IMR-90 (cell line): ENCODE data around the gene ITPK1. TPM values are rescaled to one million over a fixed set of nuclear protein-coding genes. Genes with fewer than 3 reads are reported as not detected.

ENCODE experiments used
- ATAC-seq: fragments of 200-7000 bp; cut with Tn5 transposase; 2 replicates; pipeline ENCODE4 v1.9.1; 2020; ENCODE audit warnings: low read depth, mild to moderate bottlenecking, moderate library complexity
- BruUV-seq: library from RNA; stranded (reverse); fragments of 400-500 nt; replicated peaks from 2 replicates; lab custom pipeline; 2021; lab: Mats Ljungman, UMichigan
- CTCF ChIA-PET: fragments of 300-600 bp; formaldehyde crosslinking; extraction: SDS; loops from one replicate; lab custom pipeline; 2021; ENCODE audit warnings: antibody characterized with exemption; lab: Yijun Ruan, JAX
- POLR2A ChIA-PET: fragments of 300-600 bp; sonication (Branson Sonifier 250); formaldehyde crosslinking; loops from one replicate; lab custom pipeline; 2022; ENCODE audit warnings: antibody characterized with exemption; ENCODE audit not compliant: unreplicated experiment; lab: Charles Lee
- DNase-seq: peaks from one replicate; pipeline ENCODE4 v3.0.0; 2013
- H2AFZ ChIP-seq: replicated peaks from 2 replicates; pipeline ENCODE3; 2013; ENCODE audit warnings: low read length, mild to moderate bottlenecking; ENCODE audit not compliant: poor library complexity
- H2AK5ac ChIP-seq: 2 replicates; pipeline ENCODE4 v1.6.1; 2013; ENCODE audit warnings: low read depth, low read length, inconsistent platforms
- H2AK9ac ChIP-seq: replicated peaks from 2 replicates; pipeline ENCODE3; 2013; ENCODE audit warnings: mild to moderate bottlenecking, low read depth, low read length, moderate library complexity; ENCODE audit not compliant: poor library complexity
- H2BK120ac ChIP-seq: 2 replicates; pipeline ENCODE4 v1.6.1; 2013; ENCODE audit warnings: low read depth, low read length, inconsistent platforms
- H2BK15ac ChIP-seq: 3 replicates; pipeline ENCODE4 v1.6.1; 2013; ENCODE audit warnings: low read depth, low read length, inconsistent platforms
- H2BK20ac ChIP-seq: 2 replicates; pipeline ENCODE4 v1.6.1; 2013; ENCODE audit warnings: low read depth, mild to moderate bottlenecking, inconsistent platforms, low read length, moderate library complexity
- H2BK5ac ChIP-seq: 2 replicates; pipeline ENCODE4 v1.6.1; 2013; ENCODE audit warnings: mild to moderate bottlenecking, low read depth, low read length, inconsistent platforms; ENCODE audit not compliant: poor library complexity, severe bottlenecking
- H3K14ac ChIP-seq: replicated peaks from 2 replicates; pipeline ENCODE4 v1.6.1; 2013; ENCODE audit warnings: low read depth, low read length, inconsistent platforms
- H3K18ac ChIP-seq: 2 replicates; pipeline ENCODE4 v1.6.1; 2013; ENCODE audit warnings: low read depth, low read length, control low read depth
- H3K23ac ChIP-seq: 2 replicates; pipeline ENCODE4 v1.6.1; 2013; ENCODE audit warnings: low read depth, low read length, inconsistent platforms
- H3K27ac ChIP-seq: 2 replicates; pipeline ENCODE4 v1.5.1; 2013; ENCODE audit warnings: mild to moderate bottlenecking, control low read depth, low read length; ENCODE audit not compliant: insufficient read depth
- H3K27me3 ChIP-seq: 2 replicates; pipeline ENCODE4 v1.6.1; 2013; ENCODE audit warnings: low read length; ENCODE audit not compliant: control insufficient read depth, insufficient read depth
- H3K36me3 ChIP-seq: 2 replicates; pipeline ENCODE4 v1.6.1; 2013; ENCODE audit warnings: low read length, mixed read lengths; ENCODE audit not compliant: control insufficient read depth, insufficient read depth
- H3K4ac ChIP-seq: 2 replicates; pipeline ENCODE4 v1.6.1; 2013; ENCODE audit warnings: low read depth, low read length, inconsistent platforms
- H3K4me1 ChIP-seq: 2 replicates; pipeline ENCODE4 v1.6.1; 2013; ENCODE audit warnings: low read length, mixed read lengths; ENCODE audit not compliant: control insufficient read depth, insufficient read depth
- H3K4me2 ChIP-seq: 2 replicates; pipeline ENCODE4 v1.6.1; 2013; ENCODE audit warnings: low read depth, mild to moderate bottlenecking, control low read depth, low read length, moderate library complexity
- H3K4me3 ChIP-seq: 2 replicates; pipeline ENCODE4 v1.5.1; 2013; ENCODE audit warnings: low read depth, mild to moderate bottlenecking, control low read depth, low read length, moderate library complexity; ENCODE audit not compliant: insufficient read depth
- H3K56ac ChIP-seq: 2 replicates; pipeline ENCODE4 v1.6.1; 2013; ENCODE audit warnings: low read length, inconsistent platforms; ENCODE audit not compliant: insufficient read depth; ENCODE audit errors: extremely low read depth
- H3K79me1 ChIP-seq, 2 experiments: 2 replicates each; pipeline ENCODE4 v1.6.1; 2013; ENCODE audit warnings: low read length in 2 of 2, inconsistent platforms in 1 of 2, low read depth in 1 of 2
- H3K9ac ChIP-seq: 2 replicates; pipeline ENCODE4 v1.6.1; 2013; ENCODE audit warnings: low read depth, low read length, control low read depth
- H3K9me1 ChIP-seq: 2 replicates; pipeline ENCODE4 v1.6.1; 2013; ENCODE audit warnings: low read length, inconsistent platforms; ENCODE audit not compliant: insufficient read depth
- H3K9me3 ChIP-seq: 2 replicates; pipeline ENCODE4 v1.6.1; 2013; ENCODE audit warnings: low read length; ENCODE audit not compliant: control insufficient read depth, insufficient read depth
- H4K20me1 ChIP-seq: 2 replicates; pipeline ENCODE4 v1.6.1; 2013; ENCODE audit warnings: low read length, inconsistent platforms; ENCODE audit not compliant: insufficient read depth
- H4K5ac ChIP-seq: 2 replicates; pipeline ENCODE4 v1.6.1; 2013; ENCODE audit warnings: mild to moderate bottlenecking, low read depth, low read length, control low read depth
- H4K8ac ChIP-seq, 2 experiments: 2 replicates each; pipeline ENCODE4 v1.6.1; 2013; ENCODE audit warnings: low read depth in 2 of 2, low read length in 2 of 2, control low read depth in 1 of 2, inconsistent platforms in 1 of 2
- H4K91ac ChIP-seq: 2 replicates; pipeline ENCODE4 v1.6.1; 2013; ENCODE audit warnings: low read depth, low read length, inconsistent platforms; ENCODE audit not compliant: insufficient read depth
- CEBPB ChIP-seq: IDR thresholded peaks from 2 replicates; pipeline ENCODE4 v1.6.1; 2012; ENCODE audit warnings: low read depth, low read length, improper control_type of control experiment
- CHD1 ChIP-seq: IDR thresholded peaks from 2 replicates; pipeline ENCODE4 v1.6.1; 2012; ENCODE audit warnings: low read depth, low read length, improper control_type of control experiment
- MAFK ChIP-seq: IDR thresholded peaks from 2 replicates; pipeline ENCODE4 v1.6.1; 2012; ENCODE audit warnings: low read depth, low read length, improper control_type of control experiment
- MAZ ChIP-seq: IDR thresholded peaks from 2 replicates; pipeline ENCODE4 v1.6.1; 2012; ENCODE audit warnings: low read depth, mild to moderate bottlenecking, low read length, improper control_type of control experiment, moderate library complexity, borderline replicate concordance
- MXI1 ChIP-seq: IDR thresholded peaks from 2 replicates; pipeline ENCODE4 v1.6.1; 2012; ENCODE audit warnings: low read depth, mild to moderate bottlenecking, low read length, moderate library complexity, borderline replicate concordance
- NFE2L2 ChIP-seq: fragments of 150-350 bp; IDR thresholded peaks from 2 replicates; pipeline ENCODE4 v1.6.1; 2016; ENCODE audit warnings: low read depth, mild to moderate bottlenecking, low read length
- POLR2A ChIP-seq: IDR thresholded peaks from 2 replicates; pipeline ENCODE4 v1.6.1; 2012; ENCODE audit warnings: mild to moderate bottlenecking, low read depth, low read length
- RAD21 ChIP-seq: IDR thresholded peaks from 2 replicates; pipeline ENCODE4 v1.6.1; 2012; ENCODE audit warnings: low read length, improper control_type of control experiment
- RCOR1 ChIP-seq: IDR thresholded peaks from 2 replicates; pipeline ENCODE4 v1.6.1; 2012; ENCODE audit warnings: mild to moderate bottlenecking, low read length, improper control_type of control experiment; ENCODE audit not compliant: insufficient replicate concordance
- RFX5 ChIP-seq: IDR thresholded peaks from 2 replicates; pipeline ENCODE4 v1.8.0; 2012; ENCODE audit warnings: low read depth, mild to moderate bottlenecking, low read length, moderate library complexity
- SMC3 ChIP-seq: fragments of 150-350 bp; IDR thresholded peaks from 2 replicates; pipeline ENCODE4 v1.6.1; 2016; ENCODE audit warnings: low read depth, mild to moderate bottlenecking, antibody characterized with exemption, low read length, moderate library complexity
- WGBS, 2 experiments: methylation state at CpG; one replicate each; pipeline versions ENCODE4 v1.1.5 to v1.1.7; 2013; ENCODE audit warnings: missing lambda C conversion rate in 2 of 2; ENCODE audit not compliant: insufficient read length in 1 of 2; ENCODE audit errors: extremely low coverage in 2 of 2; 5-methylcytosine and 5-hydroxymethylcytosine counted together
- dilution Hi-C: fragments of 300-500 bp; cut with HindIII; formaldehyde crosslinking; loops from one replicate; pipeline ENCODE4 v1.14.3; 2018; ENCODE audit warnings: low sequenced_read_pairs; ENCODE audit not compliant: unreplicated experiment
- in situ Hi-C: fragments of 300-500 bp; cut with MboI; formaldehyde crosslinking; loops from 3 replicates; pipeline ENCODE4 v1.14.3; 2019; ENCODE audit warnings: low sequenced_read_pairs, inconsistent platforms, mixed read lengths
- intact Hi-C: fragments of 100-400 bp; cut with micrococcal nuclease; formaldehyde crosslinking; loops from 2 replicates; pipeline ENCODE4 v1.10.0; 2022
- polyA plus RNA-seq, 3 experiments: library from polyadenylated mRNA; depleted of rRNA; stranded (reverse); fragments of >200 nt; gene quantifications; 2 replicates each; pipeline ENCODE4 v1.2.3, GENCODE V29; 2012; ENCODE audit warnings: low replicate concordance in 1 of 3
- total RNA-seq: library from RNA; depleted of rRNA; stranded (reverse); fragments of >200 nt; gene quantifications from 2 replicates; pipeline ENCODE4 v1.2.3, GENCODE V29; 2012
- TF ChIP-seq, protein P1 (sequence below): fragments of 150-350 bp; IDR thresholded peaks from 2 replicates; pipeline ENCODE4 v1.6.1; 2017; ENCODE audit warnings: mild to moderate bottlenecking, antibody characterized with exemption, low read length, low read depth
- TF ChIP-seq, protein P2 (sequence below): fragments of 150-350 bp; IDR thresholded peaks from 2 replicates; pipeline ENCODE4 v1.6.1; 2016; ENCODE audit warnings: low read depth, mild to moderate bottlenecking, low read length, moderate library complexity, borderline replicate concordance
- TF ChIP-seq, protein P3 (sequence below): conservative IDR thresholded peaks from 2 replicates; pipeline ENCODE4 v1.5.1; 2012; ENCODE audit warnings: mild to moderate bottlenecking, low read depth, low read length, improper control_type of control experiment

Gene ITPK1
- total and polyA plus RNA-seq, 2 of the 4 experiments (the other 2 are of a cell fraction): 21.7 to 26.9 TPM

DNA sequence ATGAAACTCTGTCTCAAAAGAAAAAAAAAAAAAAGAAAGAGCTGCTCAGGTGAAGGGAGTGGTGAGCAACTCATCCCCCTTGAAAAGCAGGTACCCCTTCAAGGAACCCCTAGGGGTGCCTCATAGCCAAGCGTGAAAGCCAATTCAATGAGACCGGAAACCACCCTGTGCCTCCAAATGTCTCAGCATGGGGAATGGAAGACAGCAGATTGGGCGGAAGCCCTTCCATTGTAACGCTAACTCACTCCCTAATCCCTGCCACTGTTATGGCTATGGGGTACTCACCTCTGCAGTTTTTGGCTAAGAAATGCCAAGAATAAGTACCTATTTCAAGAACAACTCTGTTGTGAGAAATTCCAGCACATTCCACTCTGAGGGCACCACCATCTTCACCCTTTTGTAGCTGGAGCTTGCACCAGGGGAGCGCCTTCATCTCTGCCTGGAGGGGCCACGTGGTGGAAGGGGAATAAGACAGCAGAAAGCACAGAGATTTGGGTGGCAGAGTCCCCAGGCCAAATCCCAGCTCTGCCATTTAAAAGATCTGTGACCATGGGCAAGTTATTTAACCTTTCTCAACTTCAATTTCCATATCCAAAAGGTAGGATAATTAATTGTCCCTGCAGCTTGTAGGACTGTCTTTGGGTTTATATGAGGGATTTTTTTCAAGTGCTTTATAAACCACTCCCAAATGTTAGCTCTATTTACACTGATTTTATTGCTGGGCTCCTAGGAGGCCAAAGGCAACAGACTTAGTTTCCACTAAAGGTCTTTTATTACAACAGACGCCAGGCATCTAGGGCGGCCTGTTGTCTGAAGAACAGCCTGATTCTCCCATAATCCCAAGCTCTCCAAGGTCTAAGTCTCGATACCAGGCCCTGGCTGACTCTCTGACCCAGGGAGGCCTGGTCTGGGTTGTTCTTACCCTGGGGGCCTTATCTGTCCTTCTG is 63.9 kb downstream of the ITPK1 start:
- Histone ChIP-seq H3K79me1 (no peaks in the 10 kb centered on the region), H4K8ac (no peak overlapping the region), H4K5ac (no peak overlapping the region), H2AK9ac (no peak overlapping the region), H2AFZ (no peak overlapping the region), H3K4ac (no peak overlapping the region), H4K20me1 (peaks cover 17% of the 10 kb centered on the region), H2BK120ac (no peak overlapping the region), H3K27me3 (peaks cover 25% of the 10 kb centered on the region), H3K14ac (no peak overlapping the region), H3K56ac (no peak overlapping the region), H4K91ac (no peak overlapping the region), H3K27ac (no peak overlapping the region), H3K23ac (no peak overlapping the region), H3K4me1 (peaks cover 15% of the 10 kb centered on the region; the same call in 1 of the 2 replicates), H3K36me3 (no peaks in the 10 kb centered on the region), H3K9me3 (no peaks in the 10 kb centered on the region), H3K9me1 (no peaks in the 10 kb centered on the region; the same call in 1 of the 2 replicates), H3K4me3 (no peak overlapping the region), H3K18ac (no peak overlapping the region), H2AK5ac (no peak overlapping the region), H3K9ac (no peak overlapping the region), H2BK20ac (no peak overlapping the region), H3K4me2 (no peak overlapping the region), H2BK5ac (no peak overlapping the region), H2BK15ac (no peak overlapping the region)
- intact Hi-C loops (no loop called here), dilution Hi-C loops (no loop called here), in situ Hi-C loops (no loop called here)
- ATAC-seq (no peak), DNase-seq (no peak)
- BruUV-seq: no TSS peak
- POLR2A ChIA-PET: no interaction called here
- WGBS, 2 experiments: 100% methylated on average over 1 of the region's 9 CpGs; no CpG with 5 or more reads in 1 of the 2 experiments
- CTCF ChIA-PET: no interaction called here
- TF ChIP-seq POLR2A (no peak), MXI1 (no peak), MAZ (no peak), MAFK (no peak), NFE2L2 (no peak), RAD21 (no peak), CHD1 (no peak), SMC3 (no peak), RFX5 (no peak), CEBPB (no peak), RCOR1 (no peak)
- TF ChIP-seq, protein P1, sequence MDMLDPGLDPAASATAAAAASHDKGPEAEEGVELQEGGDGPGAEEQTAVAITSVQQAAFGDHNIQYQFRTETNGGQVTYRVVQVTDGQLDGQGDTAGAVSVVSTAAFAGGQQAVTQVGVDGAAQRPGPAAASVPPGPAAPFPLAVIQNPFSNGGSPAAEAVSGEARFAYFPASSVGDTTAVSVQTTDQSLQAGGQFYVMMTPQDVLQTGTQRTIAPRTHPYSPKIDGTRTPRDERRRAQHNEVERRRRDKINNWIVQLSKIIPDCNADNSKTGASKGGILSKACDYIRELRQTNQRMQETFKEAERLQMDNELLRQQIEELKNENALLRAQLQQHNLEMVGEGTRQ: no peak
- TF ChIP-seq, protein P2, sequence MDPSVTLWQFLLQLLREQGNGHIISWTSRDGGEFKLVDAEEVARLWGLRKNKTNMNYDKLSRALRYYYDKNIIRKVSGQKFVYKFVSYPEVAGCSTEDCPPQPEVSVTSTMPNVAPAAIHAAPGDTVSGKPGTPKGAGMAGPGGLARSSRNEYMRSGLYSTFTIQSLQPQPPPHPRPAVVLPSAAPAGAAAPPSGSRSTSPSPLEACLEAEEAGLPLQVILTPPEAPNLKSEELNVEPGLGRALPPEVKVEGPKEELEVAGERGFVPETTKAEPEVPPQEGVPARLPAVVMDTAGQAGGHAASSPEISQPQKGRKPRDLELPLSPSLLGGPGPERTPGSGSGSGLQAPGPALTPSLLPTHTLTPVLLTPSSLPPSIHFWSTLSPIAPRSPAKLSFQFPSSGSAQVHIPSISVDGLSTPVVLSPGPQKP: no peak
- TF ChIP-seq, protein P3, sequence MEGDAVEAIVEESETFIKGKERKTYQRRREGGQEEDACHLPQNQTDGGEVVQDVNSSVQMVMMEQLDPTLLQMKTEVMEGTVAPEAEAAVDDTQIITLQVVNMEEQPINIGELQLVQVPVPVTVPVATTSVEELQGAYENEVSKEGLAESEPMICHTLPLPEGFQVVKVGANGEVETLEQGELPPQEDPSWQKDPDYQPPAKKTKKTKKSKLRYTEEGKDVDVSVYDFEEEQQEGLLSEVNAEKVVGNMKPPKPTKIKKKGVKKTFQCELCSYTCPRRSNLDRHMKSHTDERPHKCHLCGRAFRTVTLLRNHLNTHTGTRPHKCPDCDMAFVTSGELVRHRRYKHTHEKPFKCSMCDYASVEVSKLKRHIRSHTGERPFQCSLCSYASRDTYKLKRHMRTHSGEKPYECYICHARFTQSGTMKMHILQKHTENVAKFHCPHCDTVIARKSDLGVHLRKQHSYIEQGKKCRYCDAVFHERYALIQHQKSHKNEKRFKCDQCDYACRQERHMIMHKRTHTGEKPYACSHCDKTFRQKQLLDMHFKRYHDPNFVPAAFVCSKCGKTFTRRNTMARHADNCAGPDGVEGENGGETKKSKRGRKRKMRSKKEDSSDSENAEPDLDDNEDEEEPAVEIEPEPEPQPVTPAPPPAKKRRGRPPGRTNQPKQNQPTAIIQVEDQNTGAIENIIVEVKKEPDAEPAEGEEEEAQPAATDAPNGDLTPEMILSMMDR: no peak
